LNCAP (cell line): Measurements from ENCODE around the gene PSMD2.

Experiments
- TF ChIP-seq, protein P1 (sequence below): fragments of 450-650 bp; IDR thresholded peaks from 2 replicates; pipeline ENCODE4 v1.5.1; 2017; ENCODE audit warnings: mild to moderate bottlenecking

The PSMD2 gene

DNA sequence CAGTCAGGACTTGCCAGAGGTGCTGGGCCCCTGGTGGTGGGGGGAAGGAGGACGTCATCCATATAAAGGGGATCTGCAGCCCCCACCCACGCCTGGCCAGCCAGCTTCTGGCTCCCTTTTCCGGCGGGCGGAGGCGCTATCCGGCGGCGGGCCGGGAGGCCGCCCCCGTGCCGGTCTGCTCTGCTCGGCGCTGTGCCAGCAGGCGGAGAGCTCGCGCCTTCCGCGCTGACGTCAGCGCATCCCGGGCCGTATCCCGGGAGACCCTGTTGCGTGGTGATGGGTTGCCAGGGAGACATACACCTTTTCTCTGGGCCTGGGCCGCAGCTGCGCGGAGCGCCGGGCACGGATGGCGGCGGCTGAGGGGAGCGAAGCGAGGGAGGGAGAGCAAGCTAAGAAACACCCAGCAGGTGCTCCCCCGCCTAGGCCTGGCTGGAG lies 39.5 kb downstream of the PSMD2 start:
- TF ChIP-seq, protein P1, sequence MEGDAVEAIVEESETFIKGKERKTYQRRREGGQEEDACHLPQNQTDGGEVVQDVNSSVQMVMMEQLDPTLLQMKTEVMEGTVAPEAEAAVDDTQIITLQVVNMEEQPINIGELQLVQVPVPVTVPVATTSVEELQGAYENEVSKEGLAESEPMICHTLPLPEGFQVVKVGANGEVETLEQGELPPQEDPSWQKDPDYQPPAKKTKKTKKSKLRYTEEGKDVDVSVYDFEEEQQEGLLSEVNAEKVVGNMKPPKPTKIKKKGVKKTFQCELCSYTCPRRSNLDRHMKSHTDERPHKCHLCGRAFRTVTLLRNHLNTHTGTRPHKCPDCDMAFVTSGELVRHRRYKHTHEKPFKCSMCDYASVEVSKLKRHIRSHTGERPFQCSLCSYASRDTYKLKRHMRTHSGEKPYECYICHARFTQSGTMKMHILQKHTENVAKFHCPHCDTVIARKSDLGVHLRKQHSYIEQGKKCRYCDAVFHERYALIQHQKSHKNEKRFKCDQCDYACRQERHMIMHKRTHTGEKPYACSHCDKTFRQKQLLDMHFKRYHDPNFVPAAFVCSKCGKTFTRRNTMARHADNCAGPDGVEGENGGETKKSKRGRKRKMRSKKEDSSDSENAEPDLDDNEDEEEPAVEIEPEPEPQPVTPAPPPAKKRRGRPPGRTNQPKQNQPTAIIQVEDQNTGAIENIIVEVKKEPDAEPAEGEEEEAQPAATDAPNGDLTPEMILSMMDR, result no peak

DNA sequence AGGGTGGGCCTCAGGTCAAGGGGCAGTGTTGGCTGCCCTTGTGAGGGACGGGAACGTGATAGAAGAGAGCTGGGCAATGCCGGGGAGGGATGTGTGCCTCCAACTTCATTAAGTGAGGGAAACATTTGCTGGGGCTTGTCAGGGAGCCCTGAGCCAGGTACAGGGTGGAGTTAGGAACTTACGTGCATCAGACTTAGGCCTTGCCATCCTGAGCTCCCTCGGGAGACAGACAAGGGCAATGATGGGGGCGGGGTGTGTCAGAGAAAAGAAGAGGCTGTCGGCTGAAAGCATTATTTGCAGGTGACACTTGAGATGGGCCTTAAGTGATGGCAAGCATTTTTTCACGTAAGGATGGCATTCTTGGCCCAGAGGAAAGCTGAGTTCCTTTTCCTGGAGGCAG lies 40.0 kb downstream of the PSMD2 start:
- TF ChIP-seq, protein P1, result no peak

DNA sequence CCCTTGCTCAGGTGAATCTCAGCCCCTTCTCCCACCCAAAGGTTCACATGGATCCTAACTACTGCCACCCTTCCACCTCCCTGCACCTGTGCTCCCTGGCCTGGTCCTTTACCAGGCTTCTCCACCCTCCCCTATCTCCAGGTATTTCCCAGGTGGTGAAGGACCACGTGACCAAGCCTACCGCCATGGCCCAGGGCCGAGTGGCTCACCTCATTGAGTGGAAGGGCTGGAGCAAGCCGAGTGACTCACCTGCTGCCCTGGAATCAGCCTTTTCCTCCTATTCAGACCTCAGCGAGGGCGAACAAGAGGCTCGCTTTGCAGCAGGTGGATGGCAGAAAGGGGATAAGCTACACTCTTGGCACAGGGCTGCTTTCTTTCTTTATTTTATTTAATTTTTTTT lies 42.9 kb downstream of the PSMD2 start:
- TF ChIP-seq, protein P1, result no peak

DNA sequence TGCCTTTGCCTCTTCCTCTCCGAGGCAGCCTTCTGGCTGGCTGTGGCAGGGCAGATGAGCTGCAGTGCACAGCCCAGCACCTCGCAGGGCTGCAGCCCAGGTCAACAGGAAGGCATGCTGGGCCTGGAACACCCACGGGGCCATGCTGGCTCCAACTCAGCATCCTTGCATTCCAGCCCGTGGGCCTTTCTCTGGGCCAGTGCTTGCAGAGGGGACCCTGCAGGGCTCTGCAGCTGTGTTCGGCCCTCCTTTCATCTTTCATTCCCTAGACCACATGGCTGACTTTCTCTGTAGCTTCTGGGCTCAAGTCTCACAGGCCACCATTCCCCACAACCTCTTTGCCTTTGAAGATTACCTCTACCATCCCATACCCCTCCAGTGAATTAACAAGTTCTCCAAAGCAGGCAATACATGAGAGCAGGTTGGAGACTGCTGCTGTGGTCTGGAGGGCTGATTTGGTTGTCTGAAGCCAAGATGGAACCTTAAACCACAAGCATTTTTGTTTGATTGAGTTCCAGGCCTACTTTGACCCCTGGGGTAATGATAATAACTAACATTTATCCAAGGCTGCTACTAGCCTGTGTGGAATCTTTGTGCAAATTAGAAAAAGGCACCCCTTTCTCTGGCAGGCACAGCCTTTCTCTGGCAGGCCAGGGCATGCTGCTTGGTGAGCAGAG lies 44.3 kb downstream of the PSMD2 start:
- TF ChIP-seq, protein P1, result no peak

DNA sequence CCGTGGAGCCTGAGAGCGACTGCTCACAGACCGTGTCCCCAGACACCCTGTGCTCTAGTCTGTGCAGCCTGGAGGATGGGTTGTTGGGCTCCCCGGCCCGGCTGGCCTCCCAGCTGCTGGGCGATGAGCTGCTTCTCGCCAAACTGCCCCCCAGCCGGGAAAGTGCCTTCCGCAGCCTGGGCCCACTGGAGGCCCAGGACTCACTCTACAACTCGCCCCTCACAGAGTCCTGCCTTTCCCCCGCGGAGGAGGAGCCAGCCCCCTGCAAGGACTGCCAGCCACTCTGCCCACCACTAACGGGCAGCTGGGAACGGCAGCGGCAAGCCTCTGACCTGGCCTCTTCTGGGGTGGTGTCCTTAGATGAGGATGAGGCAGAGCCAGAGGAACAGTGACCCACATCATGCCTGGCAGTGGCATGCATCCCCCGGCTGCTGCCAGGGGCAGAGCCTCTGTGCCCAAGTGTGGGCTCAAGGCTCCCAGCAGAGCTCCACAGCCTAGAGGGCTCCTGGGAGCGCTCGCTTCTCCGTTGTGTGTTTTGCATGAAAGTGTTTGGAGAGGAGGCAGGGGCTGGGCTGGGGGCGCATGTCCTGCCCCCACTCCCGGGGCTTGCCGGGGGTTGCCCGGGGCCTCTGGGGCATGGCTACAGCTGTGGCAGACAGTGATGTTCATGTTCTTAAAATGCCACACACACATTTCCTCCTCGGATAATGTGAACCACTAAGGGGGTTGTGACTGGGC lies 45.7 kb downstream of the PSMD2 start:
- TF ChIP-seq, protein P1, result no peak

DNA sequence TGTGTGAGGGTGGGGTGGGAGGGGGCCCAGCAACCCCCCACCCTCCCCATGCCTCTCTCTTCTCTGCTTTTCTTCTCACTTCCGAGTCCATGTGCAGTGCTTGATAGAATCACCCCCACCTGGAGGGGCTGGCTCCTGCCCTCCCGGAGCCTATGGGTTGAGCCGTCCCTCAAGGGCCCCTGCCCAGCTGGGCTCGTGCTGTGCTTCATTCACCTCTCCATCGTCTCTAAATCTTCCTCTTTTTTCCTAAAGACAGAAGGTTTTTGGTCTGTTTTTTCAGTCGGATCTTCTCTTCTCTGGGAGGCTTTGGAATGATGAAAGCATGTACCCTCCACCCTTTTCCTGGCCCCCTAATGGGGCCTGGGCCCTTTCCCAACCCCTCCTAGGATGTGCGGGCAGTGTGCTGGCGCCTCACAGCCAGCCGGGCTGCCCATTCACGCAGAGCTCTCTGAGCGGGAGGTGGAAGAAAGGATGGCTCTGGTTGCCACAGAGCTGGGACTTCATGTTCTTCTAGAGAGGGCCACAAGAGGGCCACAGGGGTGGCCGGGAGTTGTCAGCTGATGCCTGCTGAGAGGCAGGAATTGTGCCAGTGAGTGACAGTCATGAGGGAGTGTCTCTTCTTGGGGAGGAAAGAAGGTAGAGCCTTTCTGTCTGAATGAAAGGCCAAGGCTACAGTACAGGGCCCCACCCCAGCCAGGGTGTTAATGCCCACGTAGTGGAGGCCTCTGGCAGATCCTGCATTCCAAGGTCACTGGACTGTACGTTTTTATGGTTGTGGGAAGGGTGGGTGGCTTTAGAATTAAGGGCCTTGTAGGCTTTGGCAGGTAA lies 46.5 kb downstream of the PSMD2 start:
- TF ChIP-seq, protein P1, result peak; percentile 69

DNA sequence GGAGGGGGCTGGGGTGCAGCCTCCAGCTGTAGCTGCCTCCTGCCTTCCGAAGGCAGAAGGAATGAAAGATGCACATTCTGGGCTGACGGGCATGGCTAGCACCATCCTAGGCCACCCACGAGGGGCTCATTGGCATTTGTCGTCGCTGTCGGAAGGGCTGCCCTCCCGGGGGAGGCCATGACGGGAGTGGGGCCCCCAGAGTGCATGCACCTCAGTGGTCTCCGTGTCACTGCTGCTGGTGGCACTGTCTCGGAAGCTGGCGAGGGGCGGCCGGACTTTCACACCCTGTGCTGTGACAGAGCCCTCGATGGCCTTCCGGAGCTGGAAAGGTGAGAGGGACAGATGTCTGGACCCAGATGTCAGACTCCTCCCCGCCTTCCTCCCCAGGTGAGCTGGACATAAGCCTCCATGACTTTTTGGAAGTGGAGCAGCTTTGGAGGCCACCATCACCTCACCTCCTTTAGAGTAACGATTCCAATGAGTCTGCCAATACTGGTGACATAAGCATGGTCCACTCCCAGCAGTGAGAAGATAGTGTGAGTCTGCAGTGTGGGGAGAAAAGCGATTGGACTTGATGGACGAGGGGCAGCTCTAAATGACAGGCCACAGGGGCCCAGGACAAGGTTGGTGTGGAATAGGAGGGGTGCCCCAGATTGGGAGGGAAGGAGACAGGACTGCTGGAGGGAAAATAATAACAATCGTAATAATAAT lies 47.6 kb downstream of the PSMD2 start:
- TF ChIP-seq, protein P1, result no peak
